ENCODE data around the gene ABCC3. TPM values are rescaled to one million over a fixed set of nuclear protein-coding genes. Genes with fewer than 3 reads are reported as not detected.

The ABCC3 gene
- total and polyA plus RNA-seq, 8 donors: 47.2 to 209 (median 99.7) TPM

- WGBS, 2 donors: 78% methylated on average over 5 of the region's 5 CpGs
- TF ChIP-seq CTCF (IDR thresholded peaks at IDR 0.05): no peak
- no peak for DNase-seq
- Histone ChIP-seq H3K36me3 (no peaks in the 10 kb centered on the region), H3K9me3 (no peaks in the 10 kb centered on the region), H3K4me1 (peaks cover 41 to 50% (median 50%) of the 10 kb centered on the region in 3 donors), H3K27ac (peak overlapping the region in 3 of 4 donors; percentile 68 to 92 (median 90)), H3K4me3 (no peak overlapping the region), H3K27me3 (no peaks in the 10 kb centered on the region)
- ATAC-seq: no peak
- intact Hi-C loops (cut with DNase I): loop anchor here in 1 of 3 donors (5.0 kb wide), 1 partner anchor 42 kb away; no protein-coding TSS in a partner anchor
- no peak for FAIRE-seq
These were observed 49.6 kb downstream of the ABCC3 start for GRCh38 chr17:50684288-50684611.

- DNase-seq: peak; percentile 73 to 85 (median 76)
These were observed 50.1 kb downstream of the ABCC3 start for GRCh38 chr17:50684612-50685333.

GRCh38 chr17:50685334-50685665 lies 50.6 kb downstream of the ABCC3 start:
- intact Hi-C loops (cut with DNase I): no loop called here
- Histone ChIP-seq H3K27me3 (no peaks in the 10 kb centered on the region), H3K36me3 (no peaks in the 10 kb centered on the region), H3K4me1 (peaks cover 50 to 60% (median 60%) of the 10 kb centered on the region in 3 donors), H3K9me3 (no peaks in the 10 kb centered on the region), H3K27ac (peak overlapping the region in 3 of 4 donors; percentile 68 to 92 (median 90)), H3K4me3 (no peak overlapping the region)
- TF ChIP-seq CTCF (IDR thresholded peaks at IDR 0.05): no peak
- DNase-seq: no peak
- no peak for ATAC-seq
- no peak for FAIRE-seq
- 91 to 95% methylated on average over 1 of the region's 1 CpG for WGBS, 2 donors

More at GRCh38 chr17:50684612-50685333, 50.1 kb downstream of the ABCC3 start:
- 44 to 53% methylated on average over 15 of the region's 15 CpGs for WGBS, 2 donors
- Histone ChIP-seq H3K4me3 (no peak overlapping the region), H3K9me3 (no peaks in the 10 kb centered on the region), H3K4me1 (peaks cover 46 to 55% (median 54%) of the 10 kb centered on the region in 3 donors), H3K27ac (peak overlapping the region in 3 of 4 donors; percentile 68 to 92 (median 90)), H3K27me3 (no peaks in the 10 kb centered on the region), H3K36me3 (no peaks in the 10 kb centered on the region)
- peak; percentile 50 to 79 (median 68) for ATAC-seq
- TF ChIP-seq CTCF (IDR thresholded peaks at IDR 0.05): no peak
- intact Hi-C loops (cut with DNase I): loop anchor here in 1 of 3 donors (5.0 kb wide), 1 partner anchor 42 kb away; no protein-coding TSS in a partner anchor
- FAIRE-seq: no peak

- ATAC-seq: peak in 1 of 4 donors; percentile 1
- intact Hi-C loops (cut with DNase I): no loop called here
- peak in 1 of 6 donors; percentile 54 for DNase-seq
- Histone ChIP-seq H3K36me3 (no peaks in the 10 kb centered on the region), H3K27ac (peak overlapping the region; percentile 61 to 92 (median 79)), H3K4me3 (no peak overlapping the region), H3K9me3 (no peaks in the 10 kb centered on the region), H3K27me3 (no peaks in the 10 kb centered on the region), H3K4me1 (peaks cover 56 to 66% (median 66%) of the 10 kb centered on the region in 3 donors)
- WGBS, 2 donors: 80 to 82% methylated on average over 17 of the region's 17 CpGs
- no peak for FAIRE-seq
- TF ChIP-seq CTCF (IDR thresholded peaks at IDR 0.05): no peak
These were observed 51.2 kb downstream of the ABCC3 start for GRCh38 chr17:50685691-50686493.
